H7 (cell line): ENCODE results near the gene WIPF3. TPM values are rescaled to one million over a fixed set of nuclear protein-coding genes. Genes with fewer than 3 reads are reported as not detected.

Experiments
- DNase-seq: peaks from one replicate; pipeline ENCODE4 v3.0.0; 2012
- H3K27me3 ChIP-seq: 2 replicates; pipeline ENCODE4 v1.6.0; 2011; ENCODE audit warnings: mild to moderate bottlenecking, low read length; ENCODE audit not compliant: control insufficient read depth, insufficient read depth
- H3K36me3 ChIP-seq: replicated peaks from 2 replicates; pipeline ENCODE4 v1.5.1; 2011; ENCODE audit warnings: low read length; ENCODE audit not compliant: control insufficient read depth, insufficient read depth
- H3K4me3 ChIP-seq: 2 replicates; pipeline ENCODE4 v1.5.1; 2011; ENCODE audit warnings: low read depth, mild to moderate bottlenecking, control low read depth, low read length, moderate library complexity; ENCODE audit not compliant: insufficient read depth
- total RNA-seq: library from RNA; depleted of rRNA; stranded (reverse); fragments of >200 nt; shearing (Covaris generic); gene quantifications from 2 replicates; pipeline ENCODE4 v1.2.3, GENCODE V29; 2014; rRNA removed

Gene WIPF3
- total RNA-seq, 1 experiment from 2014 or later, result 1.4 TPM

DNA sequence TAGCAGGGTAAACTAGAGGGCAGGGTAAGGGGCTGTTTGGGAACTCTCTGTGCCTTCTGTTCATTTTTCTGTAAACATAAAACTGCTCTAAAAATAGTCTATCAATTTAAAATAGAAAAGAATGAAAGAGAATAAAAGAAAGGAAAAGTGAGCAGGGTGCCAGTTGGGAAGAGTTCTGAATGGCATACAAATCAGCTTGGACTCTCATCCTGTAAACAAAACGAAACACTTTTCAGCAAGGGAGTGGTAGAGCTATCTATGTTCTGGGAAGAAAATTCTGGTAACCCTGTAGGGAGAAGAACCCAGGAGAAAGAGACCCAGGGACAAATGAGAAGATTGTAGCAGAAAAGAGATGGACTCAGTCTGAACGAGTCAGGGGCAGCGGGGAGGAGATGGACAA, 158.7 kb downstream of the WIPF3 start:
- Histone ChIP-seq H3K36me3 (peaks cover 9% of the 10 kb centered on the region), H3K4me3 (no peak overlapping the region), H3K27me3 (no peaks in the 10 kb centered on the region)
- no peak for DNase-seq

Other genes with a start within 250 kb of the WIPF3 start
- gene PRR15, start 242.7 kb upstream of the WIPF3 start, total RNA-seq, result 11.7 and 12.3 TPM in 2 replicates
- gene SCRN1, start 183.3 kb downstream of the WIPF3 start, total RNA-seq, result 115 and 123 TPM in 2 replicates
- 12.5 and 15.3 TPM in 2 replicates for gene FKBP14, start 220.2 kb downstream of the WIPF3 start, total RNA-seq
- gene PLEKHA8, start 221.9 kb downstream of the WIPF3 start, total RNA-seq, result 29.2 and 31.3 TPM in 2 replicates